HG02840 (cell line): ENCODE results near the gene LRRC8E.
A peak's percentile ranks its signal among the peaks of the same experiment; 100 is the strongest.
"Not testable (repeated sequence)": the region's sequence is repeated elsewhere in the genome, so short reads cannot be mapped to it uniquely, and the experiment has no call there.

Experiments
- ATAC-seq: cut with Tn5 transposase; IDR thresholded peaks from one replicate; pipeline ENCODE4 v1.9.1; 2021; ENCODE audit warnings: mild to moderate bottlenecking, moderate library complexity, moderate number of reproducible peaks; ENCODE audit not compliant: unreplicated experiment, low FRiP score

The LRRC8E gene

DNA sequence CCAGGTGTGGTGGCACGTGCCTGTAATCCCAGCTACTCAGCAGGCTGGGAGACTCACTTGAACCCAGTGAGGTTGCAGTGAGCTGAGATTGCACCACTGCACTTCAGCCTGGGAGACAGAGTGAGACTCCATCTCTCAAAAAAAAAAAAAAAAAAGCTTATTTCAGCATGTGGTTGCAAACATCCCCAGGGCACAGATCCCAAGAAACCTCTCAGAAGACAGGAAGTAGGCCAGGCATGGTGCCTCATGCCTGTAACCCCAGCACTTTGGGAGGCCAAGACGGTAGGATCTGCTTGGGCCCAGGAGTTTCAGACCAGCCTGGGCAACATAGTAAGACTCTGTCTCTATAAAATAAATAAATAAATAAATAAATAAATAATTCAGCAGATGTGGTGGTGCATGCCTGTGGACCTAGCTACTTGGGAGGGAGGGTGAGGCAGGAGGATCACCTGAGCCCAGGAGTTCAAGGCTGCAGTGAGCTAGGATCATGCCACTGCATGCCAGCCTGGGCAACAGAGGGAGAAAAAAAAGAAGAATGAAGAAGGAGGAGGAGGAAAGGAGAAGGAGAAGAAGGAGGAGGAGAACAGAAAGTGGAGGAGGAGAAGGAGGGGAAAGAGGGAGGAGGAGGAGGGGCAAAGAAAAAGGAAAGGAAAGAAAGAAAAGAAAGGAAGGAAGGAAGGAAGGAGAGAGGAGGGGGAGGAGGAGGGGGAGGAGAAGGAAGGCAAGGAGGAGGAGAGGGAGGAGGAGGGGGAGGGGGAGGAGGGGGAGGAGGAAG is 4.3 kb upstream of the LRRC8E start:
- ATAC-seq, result no peak

DNA sequence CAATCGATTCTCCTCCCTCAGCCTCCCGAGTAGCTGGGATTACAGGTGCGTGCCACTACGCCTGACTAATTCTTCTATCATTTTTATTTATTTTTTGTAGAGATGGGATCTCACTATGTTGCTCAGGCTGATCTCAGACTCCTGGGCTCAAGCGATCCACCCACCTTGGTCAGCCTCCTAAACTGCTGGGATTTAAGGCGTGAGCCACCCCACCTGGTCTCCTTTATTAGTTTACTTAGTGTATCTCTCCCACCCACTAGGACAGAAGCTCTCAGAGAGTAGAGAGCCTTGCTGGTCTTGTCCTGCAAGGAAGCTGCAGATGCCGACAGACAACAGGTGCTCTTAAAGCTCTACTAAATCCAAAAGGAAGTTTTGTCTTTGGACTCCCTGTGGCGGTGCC is 2.5 kb upstream of the LRRC8E start:
- no peak for ATAC-seq

DNA sequence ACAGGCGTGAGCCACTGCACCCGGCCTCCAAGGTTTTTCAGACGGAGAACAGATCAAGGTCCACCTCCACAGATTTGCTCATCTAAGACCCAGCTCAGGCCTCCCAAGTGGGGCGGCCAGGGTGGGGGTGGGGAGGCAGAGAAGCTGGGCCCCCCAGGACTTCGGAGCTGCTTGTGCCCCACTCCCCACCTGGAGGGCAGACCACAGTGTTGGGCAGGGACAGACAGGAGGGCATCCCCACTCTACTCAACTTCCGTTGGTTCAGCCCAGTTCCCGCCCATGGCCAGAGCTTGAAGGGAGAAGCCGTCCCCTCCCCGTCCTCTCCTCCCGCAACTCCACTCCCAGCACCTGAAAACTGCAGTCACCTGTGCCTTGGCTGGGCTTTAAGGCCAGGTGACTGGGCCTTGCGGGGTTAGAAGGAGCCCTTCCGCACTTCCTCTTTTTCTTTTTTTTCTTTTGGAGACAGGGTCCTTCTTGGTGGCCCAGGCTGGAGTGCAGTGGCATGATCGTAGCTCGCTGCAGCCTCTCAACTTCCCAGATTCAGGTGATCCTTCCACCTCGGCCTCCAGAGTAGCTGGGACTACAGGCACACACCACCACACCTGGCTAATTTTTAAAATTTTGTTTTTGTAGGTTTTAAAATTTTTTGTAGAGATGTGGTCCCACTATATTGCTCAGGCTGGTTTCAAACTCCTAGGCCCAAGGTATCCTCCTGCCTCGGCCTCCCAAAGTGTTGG is 734 bp upstream of the LRRC8E start:
- ATAC-seq, result no peak

DNA sequence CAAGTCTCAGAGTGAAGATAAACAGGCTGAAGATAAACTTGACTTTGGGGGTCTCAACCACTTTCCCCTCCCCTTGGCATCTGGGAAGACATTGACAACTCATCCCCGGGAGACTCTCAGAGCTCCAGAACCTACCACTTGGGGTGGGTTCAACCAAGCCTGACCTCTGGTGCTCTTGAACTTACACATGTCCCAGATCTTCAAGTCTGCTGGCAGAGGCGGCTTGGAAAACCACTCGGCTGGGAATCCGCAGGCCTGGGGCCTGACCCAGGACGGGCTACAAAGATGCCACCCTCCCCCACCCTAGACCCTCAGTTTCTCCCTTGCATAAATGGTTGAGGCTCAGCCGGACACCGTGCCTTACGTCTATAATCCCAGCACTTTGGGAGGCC is 512 bp downstream of the LRRC8E start:
- ATAC-seq, result no peak

DNA sequence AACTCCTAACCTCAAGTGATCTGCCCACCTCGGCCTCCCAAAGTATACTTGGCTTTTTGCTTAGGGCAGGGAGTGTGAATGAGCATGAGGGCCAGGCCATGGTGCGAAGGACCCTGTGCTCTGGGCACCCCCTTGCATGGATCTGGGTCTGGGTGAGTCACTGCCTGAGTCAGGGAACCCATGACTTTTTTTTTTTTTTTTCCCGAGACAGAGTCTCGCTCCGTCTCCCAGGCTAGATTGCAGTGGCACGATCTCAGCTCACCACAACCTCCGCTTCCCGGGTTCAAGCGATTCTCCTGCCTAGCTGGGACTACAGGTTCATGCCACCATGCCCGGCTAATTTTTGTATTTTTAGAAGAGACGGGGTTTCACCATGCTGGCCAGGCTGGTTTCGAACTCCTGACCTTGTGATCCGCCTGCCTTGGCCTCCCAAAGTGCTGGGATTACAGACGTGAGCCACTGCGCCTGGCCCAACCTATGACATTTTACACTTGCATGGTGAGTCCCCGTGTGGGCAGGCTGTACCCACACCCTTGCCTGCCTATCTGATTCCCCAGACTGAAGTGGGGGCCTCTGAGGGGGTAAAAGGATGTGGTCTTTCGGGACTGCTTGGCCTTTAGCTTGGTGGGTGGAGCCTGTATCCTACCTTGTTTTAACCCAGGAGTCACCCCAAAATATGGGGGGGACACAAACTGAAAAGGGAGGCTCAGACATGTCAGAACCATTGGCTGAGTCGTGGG is 5.2 kb downstream of the LRRC8E start:
- ATAC-seq, result not testable (repeated sequence)

DNA sequence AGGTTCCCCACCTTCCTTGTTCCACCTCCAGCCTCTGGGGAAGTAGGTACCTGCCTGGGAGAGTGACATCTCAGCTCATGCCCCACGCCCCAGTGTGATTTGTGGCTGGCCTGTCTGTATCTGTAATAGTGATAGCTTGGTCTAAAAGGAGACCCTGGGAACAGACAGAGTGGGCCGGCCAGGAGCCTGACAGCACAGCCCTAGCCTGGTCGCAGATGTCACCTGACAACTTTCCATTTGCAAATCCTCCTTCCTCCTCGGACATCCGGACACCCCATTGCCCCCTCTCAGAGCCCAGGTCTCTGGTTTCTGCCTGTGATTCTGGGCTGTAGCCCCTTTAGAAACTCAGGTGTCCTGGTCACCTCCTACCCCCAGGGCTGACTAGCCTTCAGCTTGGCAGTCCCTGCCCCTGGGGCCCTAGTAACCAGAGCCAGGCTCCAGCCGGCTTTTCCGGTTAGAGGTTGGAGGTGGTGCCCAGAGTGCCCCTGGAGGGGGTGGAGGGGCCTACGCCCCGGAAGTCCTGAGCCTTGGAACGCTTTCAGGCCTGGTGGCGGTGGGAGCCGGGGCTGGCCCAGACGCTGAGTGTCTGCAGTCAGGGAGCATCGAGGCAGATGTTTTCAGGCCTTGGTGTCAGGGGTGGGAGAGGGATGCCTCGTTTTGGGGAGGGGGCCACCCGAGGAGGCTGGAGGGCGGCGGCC is 6.5 kb downstream of the LRRC8E start:
- no peak for ATAC-seq

DNA sequence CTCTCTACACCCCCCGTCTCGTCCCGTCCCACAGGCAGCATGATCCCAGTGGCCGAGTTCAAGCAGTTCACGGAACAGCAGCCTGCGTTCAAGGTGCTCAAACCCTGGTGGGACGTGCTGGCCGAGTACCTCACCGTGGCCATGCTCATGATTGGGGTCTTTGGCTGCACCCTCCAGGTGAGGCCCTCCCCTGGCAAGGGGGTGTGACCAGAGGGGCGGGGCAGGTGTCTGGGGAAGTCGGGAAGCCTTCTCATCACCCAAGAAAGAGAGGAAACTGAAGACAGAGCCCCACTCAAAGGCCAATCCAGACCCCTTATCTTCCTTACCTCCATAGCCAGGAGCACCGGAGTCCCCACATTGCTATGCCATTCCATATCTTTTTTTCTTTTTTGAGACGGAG is 7.3 kb downstream of the LRRC8E start:
- no peak for ATAC-seq

DNA sequence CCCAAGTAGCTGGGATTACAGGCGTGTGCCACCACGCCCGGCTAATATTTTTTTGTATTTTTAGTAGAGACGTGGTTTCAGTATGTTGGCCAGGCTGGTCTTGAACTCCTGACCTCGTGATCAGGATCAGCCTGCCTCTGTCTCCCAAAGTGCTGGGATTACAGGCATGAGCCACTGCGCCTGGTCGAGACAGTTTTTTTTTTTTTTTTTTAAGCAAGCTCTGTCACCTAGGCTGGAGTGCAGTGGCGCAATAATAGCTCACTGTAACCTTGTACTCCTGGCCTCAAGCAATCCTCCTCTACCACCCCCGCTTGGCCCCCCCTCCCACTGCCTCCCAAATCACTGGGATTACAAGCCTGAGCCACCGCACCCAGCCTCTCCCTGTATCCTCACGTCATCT is 9.0 kb downstream of the LRRC8E start:
- ATAC-seq, result no peak

DNA sequence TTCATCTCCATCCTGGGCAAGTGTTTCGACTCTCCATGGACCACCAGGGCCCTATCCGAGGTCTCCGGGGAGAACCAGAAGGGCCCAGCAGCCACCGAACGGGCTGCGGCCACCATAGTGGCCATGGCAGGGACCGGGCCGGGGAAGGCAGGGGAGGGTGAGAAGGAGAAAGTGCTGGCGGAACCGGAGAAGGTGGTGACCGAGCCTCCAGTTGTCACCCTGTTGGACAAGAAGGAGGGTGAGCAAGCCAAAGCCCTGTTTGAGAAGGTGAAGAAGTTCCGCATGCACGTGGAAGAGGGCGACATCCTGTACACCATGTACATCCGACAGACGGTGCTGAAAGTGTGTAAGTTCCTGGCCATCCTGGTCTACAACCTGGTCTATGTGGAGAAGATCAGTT is 10.7 kb downstream of the LRRC8E start:
- no peak for ATAC-seq

DNA sequence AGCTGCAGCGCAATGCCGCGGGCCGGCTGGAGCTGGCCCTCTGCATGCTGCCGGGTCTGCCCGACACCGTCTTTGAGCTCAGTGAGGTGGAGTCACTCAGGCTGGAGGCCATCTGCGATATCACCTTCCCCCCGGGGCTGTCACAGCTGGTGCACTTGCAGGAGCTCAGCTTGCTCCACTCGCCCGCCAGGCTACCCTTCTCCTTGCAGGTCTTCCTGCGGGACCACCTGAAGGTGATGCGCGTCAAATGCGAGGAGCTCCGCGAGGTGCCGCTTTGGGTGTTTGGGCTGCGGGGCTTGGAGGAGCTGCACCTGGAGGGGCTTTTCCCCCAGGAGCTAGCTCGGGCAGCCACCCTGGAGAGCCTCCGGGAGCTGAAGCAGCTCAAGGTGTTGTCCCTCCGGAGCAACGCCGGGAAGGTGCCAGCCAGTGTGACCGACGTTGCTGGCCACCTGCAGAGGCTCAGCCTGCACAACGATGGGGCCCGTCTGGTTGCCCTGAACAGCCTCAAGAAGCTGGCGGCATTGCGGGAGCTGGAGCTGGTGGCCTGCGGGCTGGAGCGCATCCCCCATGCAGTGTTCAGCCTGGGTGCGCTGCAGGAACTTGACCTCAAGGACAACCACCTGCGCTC is 11.6 kb downstream of the LRRC8E start:
- no peak for ATAC-seq

DNA sequence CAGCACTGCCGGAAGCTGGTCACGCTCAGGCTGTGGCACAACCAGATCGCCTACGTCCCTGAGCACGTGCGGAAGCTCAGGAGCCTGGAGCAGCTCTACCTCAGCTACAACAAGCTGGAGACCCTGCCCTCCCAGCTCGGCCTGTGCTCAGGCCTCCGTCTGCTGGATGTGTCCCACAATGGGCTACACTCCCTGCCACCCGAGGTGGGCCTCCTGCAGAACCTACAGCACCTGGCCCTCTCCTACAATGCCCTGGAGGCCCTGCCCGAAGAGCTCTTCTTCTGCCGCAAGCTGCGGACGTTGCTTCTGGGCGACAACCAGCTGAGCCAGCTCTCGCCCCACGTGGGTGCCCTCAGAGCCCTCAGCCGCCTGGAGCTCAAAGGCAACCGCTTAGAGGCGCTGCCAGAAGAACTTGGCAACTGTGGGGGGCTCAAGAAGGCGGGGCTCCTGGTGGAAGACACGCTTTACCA is 12.1 kb downstream of the LRRC8E start:
- no peak for ATAC-seq

DNA sequence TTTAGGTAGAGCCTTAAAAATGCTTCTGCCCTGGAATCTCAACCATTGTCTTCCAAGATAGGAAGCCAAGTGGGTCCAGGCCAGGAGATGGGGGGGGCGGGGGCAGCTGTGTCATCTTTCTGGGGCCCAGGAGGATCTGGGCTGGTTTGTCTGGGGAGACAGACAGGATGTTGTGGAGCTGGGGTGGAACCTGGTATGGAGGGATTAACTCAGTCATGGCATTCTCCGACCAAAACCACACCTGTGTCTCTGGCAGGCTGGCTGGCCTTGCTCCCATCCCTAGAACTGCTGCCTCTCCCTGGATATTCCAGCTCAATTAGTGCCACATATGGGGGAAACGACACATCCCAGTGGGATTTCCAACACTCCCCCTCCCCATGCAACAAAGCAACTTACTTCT is 12.6 kb downstream of the LRRC8E start:
- ATAC-seq, result no peak

DNA sequence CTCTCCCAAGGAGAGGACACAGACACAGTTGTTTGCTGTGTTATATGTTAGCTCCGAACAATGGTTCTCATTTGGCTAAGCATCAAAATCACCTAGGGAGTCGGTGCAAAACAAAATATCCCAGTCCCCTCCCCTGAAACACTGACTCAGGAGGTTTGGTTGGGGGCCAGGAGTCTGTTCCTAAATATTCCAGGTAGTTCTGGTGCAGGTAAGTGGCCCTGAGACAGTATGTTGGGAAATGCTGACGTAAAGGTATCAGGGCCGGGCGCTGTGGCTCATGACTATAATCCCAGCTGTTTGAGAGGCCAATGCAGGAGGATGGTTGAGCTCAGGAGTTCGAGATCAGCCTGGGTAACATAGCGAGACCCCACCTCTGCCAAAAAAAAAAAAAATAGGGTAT is 13.0 kb downstream of the LRRC8E start:
- ATAC-seq, result no peak

DNA sequence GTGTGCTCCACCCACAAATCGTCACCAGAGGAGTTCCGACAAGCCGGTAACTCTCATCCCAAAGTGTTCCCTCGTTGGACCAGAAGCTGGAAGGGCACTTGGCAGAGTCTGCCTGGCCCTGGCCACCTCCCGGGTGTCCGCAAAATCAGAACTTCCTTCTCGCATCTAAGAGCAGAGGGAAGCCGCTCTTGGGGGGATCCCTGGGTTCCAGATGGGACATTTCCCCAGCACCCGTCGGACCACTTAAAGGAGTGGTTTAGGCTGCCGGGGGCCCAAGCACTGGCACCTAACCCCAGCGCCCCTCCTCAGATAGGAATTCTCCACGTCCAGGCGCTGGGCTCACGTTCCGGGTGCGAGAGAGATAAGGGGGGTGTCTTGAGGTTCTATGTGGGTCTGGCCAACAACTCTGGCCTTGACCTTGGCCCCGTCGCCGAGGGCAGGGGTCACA is 14.5 kb downstream of the LRRC8E start:
- ATAC-seq, result peak; percentile 0

DNA sequence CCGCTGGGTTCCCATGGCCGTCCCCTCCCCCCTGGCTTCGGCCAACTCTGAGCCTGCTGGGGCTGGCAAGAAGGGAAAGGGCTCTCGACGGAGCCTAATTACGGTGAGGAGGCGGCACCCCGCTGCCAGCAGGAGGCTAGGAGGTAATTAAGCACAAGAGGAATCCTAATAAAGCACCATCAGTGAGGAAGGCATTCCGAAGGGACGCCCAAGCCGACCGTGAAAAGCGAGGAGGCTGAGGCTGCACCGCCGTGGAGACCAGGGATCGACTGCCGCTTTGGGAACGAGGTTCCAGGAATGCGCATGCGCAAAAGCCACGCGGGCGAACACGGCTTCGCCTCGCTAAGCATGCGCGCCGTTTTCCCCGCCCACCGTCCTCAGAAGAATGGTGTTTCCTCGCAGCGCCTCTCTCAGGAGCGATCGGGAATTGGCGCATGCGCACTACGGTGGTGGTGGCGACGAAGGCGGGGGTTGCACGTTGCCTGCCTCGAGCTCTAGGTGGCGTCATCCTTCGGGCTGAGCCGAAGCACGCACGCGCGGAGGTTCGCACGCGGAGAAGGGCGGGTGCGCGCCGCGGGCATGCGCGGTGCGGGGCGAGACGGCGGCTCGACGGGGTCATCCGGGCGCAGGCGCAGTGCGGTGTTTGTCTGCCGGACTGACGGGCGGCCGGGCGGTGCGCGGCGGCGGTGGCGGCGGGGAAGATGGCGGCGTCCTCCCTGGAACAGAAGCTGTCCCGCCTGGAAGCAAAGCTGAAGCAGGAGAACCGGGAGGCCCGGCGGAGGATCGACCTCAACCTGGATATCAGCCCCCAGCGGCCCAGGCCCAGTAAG is 15.1 kb downstream of the LRRC8E start, which contains the start of gene MAP2K7:
Gene MAP2K7, plus strand, starts transcription at position 634 of the 830 bp plus-strand sequence. Its CDS starts 68 bp downstream, at position 702.
- ATAC-seq, result peak; percentile 89

DNA sequence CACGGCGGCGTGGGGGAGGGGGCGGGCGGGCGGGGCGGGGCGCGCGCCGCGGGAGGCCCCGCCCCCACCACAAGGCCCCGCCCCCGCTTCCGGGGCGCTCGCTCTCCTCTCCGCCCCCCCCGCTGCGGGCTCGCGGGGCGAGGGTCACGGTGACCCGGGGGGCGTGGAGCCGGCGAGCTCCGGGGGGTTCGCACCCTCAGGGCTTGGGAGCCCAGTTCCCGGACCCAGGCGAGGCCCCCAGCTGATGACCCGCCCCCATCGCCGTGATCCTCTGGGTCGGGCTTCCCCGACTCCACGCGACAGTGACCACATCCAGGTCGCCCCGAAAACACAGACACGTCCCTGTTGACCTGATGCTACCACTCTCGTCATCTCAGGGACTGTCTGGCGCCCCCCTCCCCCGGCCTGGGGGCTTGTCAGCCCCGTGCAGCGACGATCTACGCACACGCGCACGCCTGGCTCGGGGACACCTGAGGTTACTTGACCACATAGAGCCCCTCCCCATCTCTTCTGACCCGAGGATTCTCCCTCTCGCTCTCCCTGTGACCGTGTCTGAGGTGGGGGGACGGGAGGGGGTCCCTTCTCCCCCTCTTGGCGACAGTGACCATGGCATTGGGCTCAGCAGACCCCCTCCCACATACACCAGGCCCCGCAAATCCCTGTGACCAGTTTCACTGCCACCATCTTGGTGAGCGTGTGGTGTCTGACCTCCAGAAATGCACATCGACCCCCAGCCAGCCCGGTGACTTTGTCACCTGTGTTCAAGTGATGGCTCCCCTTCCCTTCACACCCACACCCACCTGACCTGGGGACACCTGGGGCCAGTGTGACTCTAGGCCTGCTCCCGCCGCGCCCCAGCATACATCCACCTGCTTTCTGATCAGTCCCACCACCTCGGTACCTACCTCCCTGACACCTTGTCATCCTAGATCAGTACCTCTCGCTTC is 16.0 kb downstream of the LRRC8E start:
- ATAC-seq, result peak; percentile 37

DNA sequence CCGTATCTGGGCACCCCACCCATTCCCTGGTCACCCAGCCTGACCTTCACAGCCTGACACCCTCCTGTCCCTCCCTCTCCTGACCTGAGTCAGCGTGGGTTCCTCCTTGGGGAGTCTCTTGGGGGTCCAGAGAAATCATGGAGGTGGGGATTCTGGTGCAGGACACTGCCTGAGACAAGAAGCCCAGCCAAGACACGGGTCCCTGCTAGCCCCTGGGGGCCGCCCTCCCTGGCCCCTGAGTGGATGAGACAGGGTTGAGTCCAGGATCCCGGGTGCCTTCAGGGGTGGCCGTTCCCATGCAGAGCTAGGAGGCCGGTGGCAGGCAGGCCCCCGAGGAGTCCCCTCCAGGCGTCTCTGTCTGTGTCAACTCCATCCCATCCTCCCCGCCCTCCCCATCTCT is 17.0 kb downstream of the LRRC8E start:
- no peak for ATAC-seq

DNA sequence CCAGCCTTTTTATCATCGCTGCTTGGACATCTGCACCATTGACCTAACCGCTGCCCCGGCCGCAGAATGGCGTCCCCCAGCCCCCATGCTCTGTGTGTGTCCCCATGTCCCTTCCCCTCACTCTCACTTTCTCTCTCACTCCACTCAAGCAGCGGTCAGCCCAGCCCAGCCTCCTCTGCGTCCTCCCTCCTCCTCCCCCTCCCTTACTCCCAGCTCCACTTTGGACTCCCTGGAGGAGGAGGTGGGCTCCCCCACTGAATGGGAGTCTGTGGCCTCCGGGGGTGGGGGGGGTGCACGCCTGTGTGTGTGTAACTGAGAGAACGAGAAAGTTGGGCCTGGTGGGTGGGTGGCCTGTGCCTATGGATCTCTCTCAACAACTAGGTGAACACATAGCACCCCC is 17.5 kb downstream of the LRRC8E start:
- no peak for ATAC-seq
